ENCODE measurements around the gene PARD3. TPM values are rescaled to one million over a fixed set of nuclear protein-coding genes. Genes with fewer than 3 reads are reported as not detected.
A peak's percentile ranks its signal among the peaks of the same experiment; 100 is the strongest.

Gene PARD3
- total RNA-seq, 1 donor from 2014 or later: 22.9 TPM

- Mint-ChIP-seq H3K4me3 (ENCODE audit: unreplicated experiment) (no peak overlapping the region), H3K27ac (ENCODE audit: unreplicated experiment) (no peak overlapping the region), H3K36me3 (ENCODE audit: unreplicated experiment) (no peaks in the 10 kb centered on the region), H3K4me1 (ENCODE audit: low read depth, unreplicated experiment) (peaks cover 17% of the 10 kb centered on the region), H3K9me3 (ENCODE audit: unreplicated experiment) (no peaks in the 10 kb centered on the region), H3K27me3 (ENCODE audit: unreplicated experiment) (peaks cover 4% of the 10 kb centered on the region)
- no peak for DNase-seq
- TF ChIP-seq CTCF (IDR thresholded peaks at IDR 0.05; ENCODE audit: partially characterized antibody, unreplicated experiment): no peak
Measured at GRCh38 chr10:34166823-34167222, 648.3 kb downstream of the PARD3 start.

GRCh38 chr10:34166354-34166753 lies 648.7 kb downstream of the PARD3 start:
- Mint-ChIP-seq H3K4me1 (ENCODE audit: low read depth, unreplicated experiment) (peaks cover 17% of the 10 kb centered on the region), H3K9me3 (ENCODE audit: unreplicated experiment) (no peaks in the 10 kb centered on the region), H3K27ac (ENCODE audit: unreplicated experiment) (no peak overlapping the region), H3K27me3 (ENCODE audit: unreplicated experiment) (peaks cover 6% of the 10 kb centered on the region), H3K36me3 (ENCODE audit: unreplicated experiment) (no peaks in the 10 kb centered on the region), H3K4me3 (ENCODE audit: unreplicated experiment) (no peak overlapping the region)
- no peak for DNase-seq
- TF ChIP-seq CTCF (IDR thresholded peaks at IDR 0.05; ENCODE audit: partially characterized antibody, unreplicated experiment): no peak

- Mint-ChIP-seq H3K9me3 (ENCODE audit: unreplicated experiment) (no peaks in the 10 kb centered on the region), H3K27ac (ENCODE audit: unreplicated experiment) (no peak overlapping the region), H3K4me3 (ENCODE audit: unreplicated experiment) (no peak overlapping the region), H3K27me3 (ENCODE audit: unreplicated experiment) (peaks cover 3% of the 10 kb centered on the region), H3K36me3 (ENCODE audit: unreplicated experiment) (no peaks in the 10 kb centered on the region), H3K4me1 (ENCODE audit: low read depth, unreplicated experiment) (peaks cover 13% of the 10 kb centered on the region)
- DNase-seq: no peak
- no peak for TF ChIP-seq CTCF (IDR thresholded peaks at IDR 0.05; ENCODE audit: partially characterized antibody, unreplicated experiment)
Measured at GRCh38 chr10:34164029-34164428, 651.1 kb downstream of the PARD3 start.

GRCh38 chr10:34163075-34163905 lies 651.8 kb downstream of the PARD3 start:
- no peak for DNase-seq
- Mint-ChIP-seq H3K9me3 (ENCODE audit: unreplicated experiment) (no peaks in the 10 kb centered on the region), H3K27me3 (ENCODE audit: unreplicated experiment) (peaks cover 3% of the 10 kb centered on the region), H3K4me1 (ENCODE audit: low read depth, unreplicated experiment) (peaks cover 7% of the 10 kb centered on the region), H3K36me3 (ENCODE audit: unreplicated experiment) (no peaks in the 10 kb centered on the region), H3K27ac (ENCODE audit: unreplicated experiment) (no peak overlapping the region), H3K4me3 (ENCODE audit: unreplicated experiment) (no peak overlapping the region)
- no peak for TF ChIP-seq CTCF (IDR thresholded peaks at IDR 0.05; ENCODE audit: partially characterized antibody, unreplicated experiment)

- DNase-seq: no peak
- Mint-ChIP-seq H3K36me3 (ENCODE audit: unreplicated experiment) (no peaks in the 10 kb centered on the region), H3K9me3 (ENCODE audit: unreplicated experiment) (no peaks in the 10 kb centered on the region), H3K27ac (ENCODE audit: unreplicated experiment) (peak overlapping the region; percentile 50), H3K4me1 (ENCODE audit: low read depth, unreplicated experiment) (peaks cover 5% of the 10 kb centered on the region), H3K4me3 (ENCODE audit: unreplicated experiment) (no peak overlapping the region), H3K27me3 (ENCODE audit: unreplicated experiment) (peaks cover 6% of the 10 kb centered on the region)
- TF ChIP-seq CTCF (IDR thresholded peaks at IDR 0.05; ENCODE audit: partially characterized antibody, unreplicated experiment): no peak
Measured at GRCh38 chr10:34161777-34162370, 653.2 kb downstream of the PARD3 start.
